HG03175 (cell line): Measurements from ENCODE around the gene PTTG1IP.

Experiments used
- ATAC-seq: cut with Tn5 transposase; IDR thresholded peaks from one replicate; pipeline ENCODE4 v1.9.1; 2021; ENCODE audit warnings: mild to moderate bottlenecking, moderate library complexity; ENCODE audit not compliant: unreplicated experiment

PTTG1IP gene

GRCh38 chr21:44849616-44850130, 23.8 kb downstream of the PTTG1IP start:
- no peak for ATAC-seq

- ATAC-seq = no peak
Observed at GRCh38 chr21:44848821-44849521, 24.5 kb downstream of the PTTG1IP start.

- no peak for ATAC-seq
Observed at GRCh38 chr21:44847261-44848056, 26.0 kb downstream of the PTTG1IP start.

- no peak for ATAC-seq
Observed at GRCh38 chr21:44846485-44847260, 26.8 kb downstream of the PTTG1IP start.

- ATAC-seq = no peak
Observed at GRCh38 chr21:44846224-44846484, 27.3 kb downstream of the PTTG1IP start.

- peak; percentile 52 for ATAC-seq
Observed at GRCh38 chr21:44845418-44846223, 27.9 kb downstream of the PTTG1IP start.

- no peak for ATAC-seq
Observed at GRCh38 chr21:44844256-44844655, 29.2 kb downstream of the PTTG1IP start.

GRCh38 chr21:44842721-44843445, 30.6 kb downstream of the PTTG1IP start:
- ATAC-seq = no peak

- ATAC-seq = no peak
Observed at GRCh38 chr21:44842087-44842486, 31.4 kb downstream of the PTTG1IP start.

GRCh38 chr21:44840771-44841170, 32.7 kb downstream of the PTTG1IP start:
- no peak for ATAC-seq

- ATAC-seq = no peak
Observed at GRCh38 chr21:44838951-44839350, 34.5 kb downstream of the PTTG1IP start.

- no peak for ATAC-seq
Observed at GRCh38 chr21:44838039-44838895, 35.2 kb downstream of the PTTG1IP start.

GRCh38 chr21:44837537-44837936, 36.0 kb downstream of the PTTG1IP start:
- ATAC-seq = no peak

GRCh38 chr21:44836666-44837471, 36.6 kb downstream of the PTTG1IP start:
- no peak for ATAC-seq

- ATAC-seq = no peak
Observed at GRCh38 chr21:44836349-44836665, 37.2 kb downstream of the PTTG1IP start.

- no peak for ATAC-seq
Observed at GRCh38 chr21:44835647-44835973, 37.9 kb downstream of the PTTG1IP start.

- ATAC-seq = no peak
Observed at GRCh38 chr21:44834951-44835646, 38.4 kb downstream of the PTTG1IP start.
